GM18499 (cell line): Measurements from ENCODE around the gene LIMCH1.

Experiments
- ATAC-seq: cut with Tn5 transposase; IDR thresholded peaks from one replicate; pipeline ENCODE4 v1.9.1; 2021; ENCODE audit warnings: moderate number of reproducible peaks; ENCODE audit not compliant: insufficient read depth, unreplicated experiment

The LIMCH1 gene

DNA sequence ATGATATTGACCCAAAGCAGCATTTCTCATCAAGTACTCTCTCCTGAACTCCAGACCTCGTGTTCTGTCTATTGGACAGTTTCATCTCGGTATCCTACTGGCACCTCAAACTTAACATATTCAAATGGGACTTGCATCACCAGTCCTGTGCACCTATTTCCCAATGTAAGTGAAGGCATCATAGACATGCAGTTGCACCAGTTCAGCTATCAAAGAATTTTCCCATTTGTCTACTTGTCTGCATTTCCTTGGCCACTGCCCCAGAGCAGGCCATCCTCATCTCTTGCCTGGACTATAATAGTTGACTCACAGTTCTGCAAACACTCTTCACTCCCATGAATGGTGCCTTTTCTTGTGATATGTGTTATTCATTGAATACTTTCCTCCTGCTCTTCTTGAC, 11.3 kb upstream of the LIMCH1 start:
- no peak for ATAC-seq

DNA sequence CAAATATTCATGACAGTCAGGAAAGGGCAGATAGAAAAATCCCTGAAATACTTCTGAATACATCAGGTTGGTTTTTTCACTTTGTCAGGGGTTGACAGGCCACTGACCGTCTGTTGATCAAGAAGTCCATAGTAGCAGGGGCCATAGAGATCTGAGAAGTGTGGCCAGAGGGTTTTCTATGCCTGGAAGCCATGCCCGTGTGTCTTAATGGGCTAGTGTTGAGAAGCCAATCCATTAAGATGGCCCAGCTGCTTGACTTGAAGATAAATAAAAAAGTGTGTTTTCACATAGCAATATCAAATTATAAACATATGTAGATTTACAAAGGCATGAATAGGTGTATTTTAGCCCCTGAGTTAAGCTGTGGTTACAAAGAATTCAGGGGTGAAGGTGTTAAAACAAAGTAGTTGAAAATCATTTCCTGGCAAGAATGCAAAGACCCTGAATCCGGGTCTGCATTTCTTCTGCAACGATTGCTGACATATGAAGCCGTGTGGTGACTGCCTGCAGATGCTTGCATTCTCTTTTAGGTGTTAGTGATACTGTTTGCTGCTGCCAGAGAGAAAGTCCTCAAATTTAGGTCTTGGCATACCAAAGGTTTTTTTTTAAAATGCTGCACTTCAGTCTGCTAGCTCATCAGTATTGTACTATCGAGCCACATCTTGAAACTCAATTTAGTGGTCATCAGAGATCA, 9.3 kb upstream of the LIMCH1 start:
- no peak for ATAC-seq

GRCh38 chr4:41530741-41531140, 7.2 kb upstream of the LIMCH1 start:
- ATAC-seq = no peak

DNA sequence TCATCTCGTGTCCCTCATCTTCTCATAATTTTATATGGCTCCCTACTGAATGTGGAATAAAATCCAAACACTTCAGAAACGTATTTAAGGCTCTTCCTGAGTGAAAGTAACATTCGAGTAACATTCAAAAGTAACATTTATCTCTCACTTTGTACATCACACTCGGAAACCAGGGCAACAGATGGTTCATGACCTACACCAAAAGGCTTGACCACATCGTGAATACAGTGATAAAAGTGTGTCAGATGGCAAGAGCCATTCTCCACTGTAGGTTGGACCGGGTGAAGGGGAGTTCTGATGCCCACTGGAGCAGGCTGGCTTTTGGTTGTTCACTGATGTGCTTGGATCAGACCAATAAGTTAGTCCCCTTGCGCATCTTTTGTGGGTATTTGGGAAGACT, 5.6 kb upstream of the LIMCH1 start:
- ATAC-seq = no peak

GRCh38 chr4:41532882-41533281, 5.1 kb upstream of the LIMCH1 start:
- ATAC-seq = no peak

- ATAC-seq = no peak
Observed at GRCh38 chr4:41533680-41534079, 4.3 kb upstream of the LIMCH1 start.

DNA sequence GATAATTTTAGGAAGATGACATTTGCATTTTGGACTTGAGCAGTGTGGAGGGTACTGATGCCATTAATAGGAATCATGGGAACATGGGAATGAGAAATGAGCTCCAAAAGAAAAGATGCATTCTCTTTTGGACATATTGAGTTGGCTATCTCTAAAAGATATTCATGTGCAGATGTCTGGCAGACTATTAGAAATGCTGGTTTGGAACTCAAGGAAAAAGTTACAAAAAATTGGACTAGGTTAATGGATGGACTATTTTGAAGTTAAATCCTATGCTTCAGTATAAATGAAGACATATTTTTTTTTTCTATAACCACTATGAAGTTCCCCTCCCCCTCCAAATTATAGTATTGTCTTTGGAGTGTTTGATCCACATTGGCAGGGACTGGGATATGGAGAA, 3.6 kb upstream of the LIMCH1 start:
- no peak for ATAC-seq

DNA sequence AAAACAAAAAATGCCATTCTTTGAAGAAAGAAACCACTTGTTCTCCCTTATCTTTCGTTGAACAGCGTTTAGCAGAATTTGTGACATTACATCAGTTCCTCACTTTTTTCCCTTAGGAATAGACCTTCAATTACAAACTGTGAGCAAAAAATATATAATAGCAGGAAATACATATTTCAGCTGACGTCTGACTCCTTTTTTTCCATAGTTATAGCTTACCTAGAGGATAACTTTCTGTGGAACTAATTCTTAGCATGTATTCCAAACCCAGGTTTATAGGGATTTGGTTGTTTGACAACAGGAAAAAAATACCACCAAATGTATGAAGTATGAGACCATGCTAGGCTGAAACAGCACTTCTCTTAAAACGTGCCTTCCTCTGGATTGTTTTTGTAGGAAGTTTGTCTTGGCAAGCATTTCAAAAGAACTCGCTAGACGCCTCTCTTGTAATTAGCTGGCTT, 2.0 kb upstream of the LIMCH1 start:
- ATAC-seq = no peak

- no peak for ATAC-seq
Observed at GRCh38 chr4:41537292-41537890, 566 bp upstream of the LIMCH1 start.

GRCh38 chr4:41538887-41539498, 1.0 kb downstream of the LIMCH1 start:
- no peak for ATAC-seq

DNA sequence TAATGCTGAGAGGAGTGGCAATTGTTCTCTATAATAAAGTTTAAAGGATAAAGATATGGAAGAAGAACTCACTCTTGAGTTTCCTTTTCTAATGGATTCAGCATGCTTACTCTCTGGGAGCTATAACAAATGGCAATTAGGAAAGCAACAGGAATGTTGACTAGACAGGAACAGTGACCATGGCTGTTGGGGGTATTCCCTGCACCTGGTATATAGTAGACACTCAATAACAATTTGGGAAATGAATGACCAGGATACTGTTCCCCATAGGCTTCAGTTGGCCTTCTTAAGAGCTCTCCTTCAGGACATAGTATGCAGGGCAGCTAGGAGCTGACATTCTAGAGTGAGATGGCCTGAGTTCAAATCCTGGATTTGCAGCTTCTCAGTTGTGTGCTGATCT, 1.8 kb downstream of the LIMCH1 start:
- ATAC-seq = no peak

DNA sequence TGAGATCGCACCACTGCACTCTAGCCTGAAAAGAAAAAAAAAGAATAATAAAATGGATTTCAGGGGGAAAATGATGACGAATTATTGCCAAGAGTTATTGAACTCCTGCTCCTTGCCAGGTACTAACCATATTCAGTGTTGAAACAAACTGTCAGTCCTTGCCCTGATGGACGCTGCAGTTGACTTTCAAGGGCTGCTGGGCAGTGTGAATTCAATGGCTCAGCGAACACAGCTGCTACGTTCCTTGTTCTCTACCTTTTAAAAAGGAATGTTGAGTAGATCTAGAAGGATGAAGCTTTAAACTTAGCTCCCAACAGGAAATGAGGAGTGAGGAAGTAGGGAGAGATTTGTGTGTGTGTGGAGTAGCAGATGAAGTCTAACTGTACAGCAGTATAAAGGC, 2.7 kb downstream of the LIMCH1 start:
- ATAC-seq = no peak

DNA sequence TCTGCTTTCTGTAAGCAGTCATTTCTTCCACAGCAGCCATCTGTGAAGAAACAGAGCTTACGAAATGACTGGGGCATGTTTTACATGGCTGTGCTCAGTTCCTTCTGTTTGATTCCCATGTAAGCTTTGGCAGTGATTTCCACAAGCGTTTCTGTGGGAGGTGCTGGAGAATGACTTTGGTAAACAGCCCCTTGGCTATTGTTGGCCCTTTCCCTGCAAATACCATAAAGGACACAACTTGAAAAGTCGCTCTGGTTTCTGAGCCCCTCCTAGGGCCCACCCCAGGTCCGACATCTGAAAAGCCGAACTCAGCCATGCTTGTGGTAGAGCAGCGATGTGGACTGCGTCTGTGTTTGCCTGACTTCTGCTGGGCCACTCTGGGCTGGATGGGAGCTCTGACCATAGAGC, 3.7 kb downstream of the LIMCH1 start:
- ATAC-seq = no peak

DNA sequence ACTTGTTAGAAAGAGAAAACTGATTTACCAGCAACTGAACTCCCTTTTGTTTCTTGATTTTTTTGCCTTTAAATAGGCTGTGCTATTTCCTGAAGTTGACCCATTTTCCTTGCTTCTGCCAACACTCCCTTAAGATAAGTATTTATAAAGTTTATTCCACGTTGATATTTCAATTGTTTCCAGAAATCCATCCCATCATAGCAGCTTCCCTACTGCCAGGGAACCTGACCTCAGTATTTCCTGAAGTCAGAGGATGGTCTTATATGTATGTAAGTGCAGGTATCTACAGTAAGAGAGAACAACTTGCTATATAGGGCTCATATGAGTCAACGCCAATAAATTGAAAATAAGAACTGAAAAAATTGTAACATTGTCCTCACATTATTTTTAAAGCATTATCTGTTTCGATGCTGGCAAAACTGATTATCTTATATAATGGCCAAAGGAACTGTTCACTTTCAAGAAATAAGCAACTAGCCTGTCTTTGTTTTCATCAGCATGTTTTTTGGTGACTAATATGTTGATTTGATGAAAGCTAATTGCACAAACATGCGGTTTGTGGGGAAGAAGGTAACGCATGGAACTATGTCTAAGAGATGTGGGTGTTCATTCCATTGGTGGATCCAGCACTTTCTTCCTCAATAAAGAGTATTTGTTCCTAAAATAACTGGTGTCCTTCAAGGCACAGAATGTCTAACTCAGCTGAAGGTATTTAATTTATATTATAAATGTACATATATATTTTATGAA, 4.7 kb downstream of the LIMCH1 start:
- ATAC-seq = no peak

GRCh38 chr4:41545238-41545637, 7.3 kb downstream of the LIMCH1 start:
- no peak for ATAC-seq

- no peak for ATAC-seq
Observed at GRCh38 chr4:41546638-41547037, 8.7 kb downstream of the LIMCH1 start.

DNA sequence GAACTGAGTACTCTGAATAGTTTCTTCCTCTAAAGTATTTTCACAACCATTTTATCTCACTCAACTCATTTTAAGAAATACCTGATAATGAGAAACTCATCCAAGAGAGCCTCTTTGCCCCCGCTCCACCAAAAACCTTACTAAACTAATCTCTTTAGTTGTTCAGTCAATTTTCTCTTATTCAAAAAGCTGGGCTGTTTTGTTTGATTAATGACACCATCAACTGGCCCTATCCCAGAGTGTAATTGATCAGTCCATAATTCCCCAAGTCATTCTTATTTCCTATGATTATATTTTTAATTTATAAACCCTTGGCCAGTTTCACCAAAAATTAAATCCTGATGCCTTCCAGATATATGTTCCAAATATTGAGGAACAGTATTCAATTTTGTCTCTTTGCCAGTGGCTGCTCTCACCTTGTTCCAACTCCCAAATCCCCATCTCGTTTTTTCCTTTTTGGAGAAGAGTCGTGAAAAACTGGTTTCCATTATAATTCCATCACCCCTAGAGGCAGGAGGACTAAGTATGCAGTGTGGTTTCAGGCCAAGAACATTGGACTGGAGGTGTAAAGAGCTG, 10.4 kb downstream of the LIMCH1 start:
- no peak for ATAC-seq

DNA sequence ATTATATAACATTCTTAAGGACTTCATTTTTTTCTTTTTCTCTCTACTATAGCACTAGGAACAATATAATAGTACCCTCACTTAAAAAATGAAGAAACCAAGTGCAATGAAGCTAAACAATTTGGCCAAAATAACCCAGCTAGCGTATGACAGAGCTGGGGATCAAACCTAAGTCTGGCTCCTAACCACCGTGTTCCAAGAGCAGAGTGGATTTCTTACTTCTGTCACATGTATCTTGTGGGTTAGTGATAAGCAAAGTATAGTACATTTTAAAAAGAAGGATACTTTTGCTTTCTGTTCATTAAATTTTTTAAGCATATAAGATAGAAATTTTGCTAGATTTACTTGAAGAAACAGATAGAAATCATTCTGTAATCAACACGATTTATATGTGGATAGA, 11.5 kb downstream of the LIMCH1 start:
- ATAC-seq = no peak

DNA sequence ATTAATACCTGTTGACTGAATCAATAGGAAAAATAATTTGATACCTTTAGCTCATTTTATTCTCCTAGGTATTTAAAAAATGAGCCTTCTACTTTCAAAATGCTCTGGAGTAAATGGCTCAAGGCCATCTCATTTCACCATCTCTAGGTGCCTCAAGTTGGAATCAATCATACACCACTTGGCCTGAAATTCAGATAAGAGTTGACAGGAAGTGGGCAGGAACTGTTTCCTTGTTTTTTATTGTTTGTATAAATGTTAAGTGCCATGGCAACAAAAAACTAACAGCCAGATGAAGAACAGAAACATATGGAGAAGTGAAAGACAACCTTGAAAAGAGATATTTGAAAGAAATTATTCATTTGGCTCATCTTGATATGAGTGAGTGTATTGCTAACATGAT, 12.4 kb downstream of the LIMCH1 start:
- no peak for ATAC-seq

- no peak for ATAC-seq
Observed at GRCh38 chr4:41551536-41551935, 13.6 kb downstream of the LIMCH1 start.

- ATAC-seq = no peak
Observed at GRCh38 chr4:41554905-41555304, 16.9 kb downstream of the LIMCH1 start.
